Measurements from ENCODE around the gene LAG3. TPM values are rescaled to one million over a fixed set of nuclear protein-coding genes. Genes with fewer than 3 reads are reported as not detected.

Gene LAG3
- total RNA-seq, 2 experiments from 2014 or later: 0.19 TPM; not detected in 1

- Histone ChIP-seq H4K20me1 (ENCODE audit: insufficient read depth, low read length) (no peaks in the 10 kb centered on the region), H3K4me1 (ENCODE audit: insufficient read depth, low read length, poor library complexity, severe bottlenecking) (peaks cover 17% of the 10 kb centered on the region), H3K4me3 (ENCODE audit: low read depth, low read length, poor library complexity, severe bottlenecking) (peak overlapping the region; percentile 89), H3K27ac (ENCODE audit: low read depth, low read length, poor library complexity, severe bottlenecking) (no peak overlapping the region), H3K79me2 (ENCODE audit: insufficient read depth, low read depth, low read length) (peaks cover 8% of the 10 kb centered on the region; the same call in 1 of the 2 replicates), H3K9me2 (ENCODE audit: insufficient read depth, low read length) (no peaks in the 10 kb centered on the region), H3K4me2 (ENCODE audit: low read length) (peak overlapping the region; percentile 87), H3K9me3 (ENCODE audit: low read length) (no peaks in the 10 kb centered on the region), H3K36me3 (ENCODE audit: insufficient read depth, low read length) (peaks cover 49% of the 10 kb centered on the region), H2AFZ (ENCODE audit: low read length) (no peak overlapping the region)
- DNase-seq (ENCODE audit: low spot score): no peak
- intact Hi-C loops (cut with micrococcal nuclease; ENCODE audit: unreplicated experiment): loop anchor here (2.0 kb wide), 1 partner anchor 55 kb away; no protein-coding TSS in a partner anchor
- ChIA-PET CTCF (ENCODE audit: unreplicated experiment) (no interaction called here), POLR2A (interaction anchor here (0.6 to 2.5 kb wide), 7 partner anchors 8 to 100 kb away, joined by 3 to 18 read pairs (median 6); partner anchors contain the start of genes CDCA3, COPS7A, PTMS and USP5)
- no TSS peak for BruUV-seq (replicated peaks)
- TF ChIP-seq, protein P1, sequence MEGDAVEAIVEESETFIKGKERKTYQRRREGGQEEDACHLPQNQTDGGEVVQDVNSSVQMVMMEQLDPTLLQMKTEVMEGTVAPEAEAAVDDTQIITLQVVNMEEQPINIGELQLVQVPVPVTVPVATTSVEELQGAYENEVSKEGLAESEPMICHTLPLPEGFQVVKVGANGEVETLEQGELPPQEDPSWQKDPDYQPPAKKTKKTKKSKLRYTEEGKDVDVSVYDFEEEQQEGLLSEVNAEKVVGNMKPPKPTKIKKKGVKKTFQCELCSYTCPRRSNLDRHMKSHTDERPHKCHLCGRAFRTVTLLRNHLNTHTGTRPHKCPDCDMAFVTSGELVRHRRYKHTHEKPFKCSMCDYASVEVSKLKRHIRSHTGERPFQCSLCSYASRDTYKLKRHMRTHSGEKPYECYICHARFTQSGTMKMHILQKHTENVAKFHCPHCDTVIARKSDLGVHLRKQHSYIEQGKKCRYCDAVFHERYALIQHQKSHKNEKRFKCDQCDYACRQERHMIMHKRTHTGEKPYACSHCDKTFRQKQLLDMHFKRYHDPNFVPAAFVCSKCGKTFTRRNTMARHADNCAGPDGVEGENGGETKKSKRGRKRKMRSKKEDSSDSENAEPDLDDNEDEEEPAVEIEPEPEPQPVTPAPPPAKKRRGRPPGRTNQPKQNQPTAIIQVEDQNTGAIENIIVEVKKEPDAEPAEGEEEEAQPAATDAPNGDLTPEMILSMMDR (conservative IDR thresholded peaks at IDR 0.05; ENCODE audit: low read length): no peak
- no peak for TF ChIP-seq EZH2phosphoT487 (IDR thresholded peaks at IDR 0.05; ENCODE audit: borderline replicate concordance, low read depth, low read length)
Measured at GRCh38 chr12:6751767-6752166, 20.6 kb upstream of the LAG3 start.

DNA sequence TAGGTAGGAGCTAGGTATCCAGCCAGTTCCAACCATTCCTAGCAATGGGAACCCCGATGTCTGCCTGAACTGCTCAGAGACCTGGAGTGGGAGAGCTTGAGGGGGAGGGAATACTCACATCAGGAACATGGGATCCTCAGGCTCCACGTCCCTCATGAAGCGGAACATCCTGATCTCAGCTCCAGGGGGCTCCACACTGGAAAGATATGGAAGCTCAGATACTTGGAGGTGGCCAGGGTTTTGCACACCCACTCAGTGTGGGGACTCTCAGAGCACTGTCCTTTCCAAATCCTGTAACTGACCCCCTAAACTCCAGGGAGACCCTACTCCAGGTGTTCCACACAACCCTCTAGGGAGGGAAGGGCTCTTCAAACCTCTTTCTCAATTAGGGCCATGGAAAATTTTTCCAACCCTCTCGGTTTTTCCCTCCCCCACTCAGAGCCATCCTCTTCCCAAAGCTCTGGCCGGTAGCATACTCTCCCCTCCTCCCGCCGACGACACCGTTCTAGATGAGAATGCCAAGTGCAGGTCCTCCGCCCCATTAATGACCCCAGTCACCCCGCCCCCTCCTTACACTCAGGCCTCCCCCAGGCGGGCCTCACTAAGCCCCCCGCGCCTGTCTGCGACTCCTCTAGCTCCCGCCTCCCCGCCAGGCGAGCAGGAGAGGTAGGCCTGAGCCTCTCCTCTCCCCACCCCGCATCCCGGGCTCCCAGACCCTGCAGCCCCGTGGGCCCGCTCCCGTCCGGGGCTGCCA is 20.0 kb upstream of the LAG3 start:
- DNase-seq (ENCODE audit: low spot score): peak; percentile 42
- BruUV-seq (replicated peaks): no TSS peak

More for the DNA sequence above, 20.0 kb upstream of the LAG3 start:
- intact Hi-C loops (cut with micrococcal nuclease; ENCODE audit: unreplicated experiment): loop anchor here (2.0 kb wide), 1 partner anchor 56 kb away; no protein-coding TSS in a partner anchor
- H4K20me1 ChIP-seq (ENCODE audit: insufficient read depth, low read length): no peaks in the 10 kb centered on the region
- H3K4me1 ChIP-seq (ENCODE audit: insufficient read depth, low read length, poor library complexity, severe bottlenecking): peaks cover 17% of the 10 kb centered on the region
- peaks cover 43% of the 10 kb centered on the region for H3K36me3 ChIP-seq (ENCODE audit: insufficient read depth, low read length)
- no peaks in the 10 kb centered on the region for H3K9me2 ChIP-seq (ENCODE audit: insufficient read depth, low read length)
- H3K9me3 ChIP-seq (ENCODE audit: low read length): no peaks in the 10 kb centered on the region
- peaks cover 8% of the 10 kb centered on the region; the same call in 1 of the 2 replicates for H3K79me2 ChIP-seq (ENCODE audit: insufficient read depth, low read depth, low read length)
- H3K27ac ChIP-seq (ENCODE audit: low read depth, low read length, poor library complexity, severe bottlenecking): peak overlapping the region; percentile 73
- H2AFZ ChIP-seq (ENCODE audit: low read length): peak overlapping the region; percentile 61; the same call in 1 of the 2 replicates
- POLR2A ChIA-PET: interaction anchor here (0.6 to 2.5 kb wide), 18 partner anchors 8 to 218 kb away, joined by 3 to 18 read pairs (median 4); partner anchors contain the start of genes CDCA3, COPS7A, GNB3 and PTMS
- TF ChIP-seq, protein P1 (conservative IDR thresholded peaks at IDR 0.05; ENCODE audit: low read length): 0 out of 2 replicates have a peak, but pooled peaks have one; percentile 25
- no peak for TF ChIP-seq EZH2phosphoT487 (IDR thresholded peaks at IDR 0.05; ENCODE audit: borderline replicate concordance, low read depth, low read length)
- peak overlapping the region; percentile 87 for H3K4me2 ChIP-seq (ENCODE audit: low read length)
- peak overlapping the region; percentile 89 for H3K4me3 ChIP-seq (ENCODE audit: low read depth, low read length, poor library complexity, severe bottlenecking)
- CTCF ChIA-PET (ENCODE audit: unreplicated experiment): interaction anchor here (0.6 to 3.6 kb wide), 15 partner anchors 10 to 389 kb away, joined by 3 to 21 read pairs (median 4); partner anchors contain the start of genes CDCA3, GNB3, PTMS and USP5
